HUES48 (cell line): ENCODE data around the gene LTB.

ENCODE experiments used
- H3K27ac ChIP-seq: one replicate; pipeline ENCODE4 v1.7.0; 2013; ENCODE audit warnings: low read depth, low read length, inconsistent platforms
- H3K27me3 ChIP-seq: 2 replicates; pipeline ENCODE4 v1.6.1; 2013; ENCODE audit warnings: mild to moderate bottlenecking, low read length; ENCODE audit not compliant: control insufficient read depth, insufficient read depth
- H3K36me3 ChIP-seq: 2 replicates; pipeline ENCODE4 v1.6.1; 2013; ENCODE audit warnings: low read length; ENCODE audit not compliant: control insufficient read depth, insufficient read depth
- H3K4me1 ChIP-seq: 2 replicates; pipeline ENCODE4 v1.6.1; 2013; ENCODE audit warnings: mild to moderate bottlenecking, low read length; ENCODE audit not compliant: control insufficient read depth, insufficient read depth
- H3K4me3 ChIP-seq: 2 replicates; pipeline ENCODE4 v1.5.1; 2013; ENCODE audit warnings: mild to moderate bottlenecking, low read depth, low read length
- H3K9ac ChIP-seq: 2 replicates; pipeline ENCODE4 v1.6.1; 2013; ENCODE audit warnings: mild to moderate bottlenecking, low read depth, low read length, moderate library complexity
- H3K9me3 ChIP-seq: 2 replicates; pipeline ENCODE4 v1.6.1; 2013; ENCODE audit warnings: low read length; ENCODE audit not compliant: control insufficient read depth, insufficient read depth

Gene LTB

GRCh38 chr6:31580807-31581433 lies 1.3 kb downstream of the LTB start:
- peak overlapping the region; percentile 37 for H3K27ac ChIP-seq
- H3K4me1 ChIP-seq: peaks cover 14% of the 10 kb centered on the region
- H3K4me3 ChIP-seq: peak overlapping the region; percentile 91
- no peaks in the 10 kb centered on the region for H3K9me3 ChIP-seq
- peak overlapping the region; percentile 66 for H3K9ac ChIP-seq
- peaks cover 23% of the 10 kb centered on the region for H3K27me3 ChIP-seq
- no peaks in the 10 kb centered on the region for H3K36me3 ChIP-seq

- Histone ChIP-seq H3K4me1 (peaks cover 14% of the 10 kb centered on the region), H3K4me3 (peak overlapping the region; percentile 91), H3K9me3 (no peaks in the 10 kb centered on the region), H3K27me3 (peaks cover 23% of the 10 kb centered on the region), H3K27ac (no peak overlapping the region), H3K9ac (no peak overlapping the region; the same call in 1 of the 2 replicates), H3K36me3 (no peaks in the 10 kb centered on the region)
These were observed 1.8 kb downstream of the LTB start for GRCh38 chr6:31580438-31580740.

GRCh38 chr6:31579546-31580437 lies 2.4 kb downstream of the LTB start:
- Histone ChIP-seq H3K9ac (no peak overlapping the region), H3K36me3 (no peaks in the 10 kb centered on the region), H3K4me1 (peaks cover 14% of the 10 kb centered on the region), H3K27ac (no peak overlapping the region), H3K9me3 (no peaks in the 10 kb centered on the region), H3K4me3 (peak overlapping the region; percentile 91), H3K27me3 (peaks cover 23% of the 10 kb centered on the region)

GRCh38 chr6:31579119-31579505 lies 3.1 kb downstream of the LTB start:
- no peak overlapping the region for H3K4me3 ChIP-seq
- no peak overlapping the region for H3K9ac ChIP-seq
- no peaks in the 10 kb centered on the region for H3K36me3 ChIP-seq
- H3K9me3 ChIP-seq: no peaks in the 10 kb centered on the region
- peak overlapping the region; percentile 50 for H3K27ac ChIP-seq
- peaks cover 14% of the 10 kb centered on the region for H3K4me1 ChIP-seq
- H3K27me3 ChIP-seq: peaks cover 23% of the 10 kb centered on the region

GRCh38 chr6:31578184-31579118 lies 3.8 kb downstream of the LTB start:
- Histone ChIP-seq H3K27me3 (peaks cover 23% of the 10 kb centered on the region), H3K9me3 (no peaks in the 10 kb centered on the region), H3K4me3 (no peak overlapping the region), H3K4me1 (peaks cover 14% of the 10 kb centered on the region), H3K27ac (peak overlapping the region; percentile 50), H3K36me3 (no peaks in the 10 kb centered on the region), H3K9ac (no peak overlapping the region)

GRCh38 chr6:31577579-31577966 lies 4.7 kb downstream of the LTB start:
- H3K4me3 ChIP-seq: no peak overlapping the region
- peaks cover 23% of the 10 kb centered on the region for H3K27me3 ChIP-seq
- H3K9ac ChIP-seq: no peak overlapping the region
- H3K9me3 ChIP-seq: no peaks in the 10 kb centered on the region
- no peaks in the 10 kb centered on the region for H3K36me3 ChIP-seq
- H3K27ac ChIP-seq: no peak overlapping the region
- H3K4me1 ChIP-seq: peaks cover 13% of the 10 kb centered on the region

GRCh38 chr6:31576897-31577578 lies 5.2 kb downstream of the LTB start:
- H3K9me3 ChIP-seq: no peaks in the 10 kb centered on the region
- H3K4me3 ChIP-seq: no peak overlapping the region
- no peak overlapping the region for H3K27ac ChIP-seq
- H3K27me3 ChIP-seq: peaks cover 20% of the 10 kb centered on the region
- H3K9ac ChIP-seq: no peak overlapping the region
- H3K36me3 ChIP-seq: no peaks in the 10 kb centered on the region
- H3K4me1 ChIP-seq: peaks cover 11% of the 10 kb centered on the region

GRCh38 chr6:31575952-31576685 lies 6.1 kb downstream of the LTB start:
- no peaks in the 10 kb centered on the region for H3K9me3 ChIP-seq
- peaks cover 12% of the 10 kb centered on the region for H3K27me3 ChIP-seq
- peaks cover 5% of the 10 kb centered on the region; the same call in 1 of the 2 replicates for H3K4me1 ChIP-seq
- no peak overlapping the region for H3K9ac ChIP-seq
- no peak overlapping the region for H3K4me3 ChIP-seq
- no peak overlapping the region for H3K27ac ChIP-seq
- H3K36me3 ChIP-seq: no peaks in the 10 kb centered on the region

GRCh38 chr6:31575335-31575901 lies 6.8 kb downstream of the LTB start, which contains the start of gene TNF:
Gene TNF, plus strand, starts transcription at chr6:31575565. Its CDS starts 177 bp downstream, at chr6:31575742.
- no peak within 1 kb of the TSS for H3K27ac ChIP-seq
- no peak within 1 kb of the TSS for H3K4me3 ChIP-seq
- H3K36me3 ChIP-seq: no peaks in the 10 kb centered on the region
- H3K27me3 ChIP-seq: peaks cover 10% of the 10 kb centered on the region
- peaks cover 4% of the 10 kb centered on the region; the same call in 1 of the 2 replicates for H3K4me1 ChIP-seq
- no peaks in the 10 kb centered on the region for H3K9me3 ChIP-seq
- no peak within 1 kb of the TSS for H3K9ac ChIP-seq
